HG02870 (cell line): ENCODE measurements around the gene FAM234A.
"Not testable (repeated sequence)": the region's sequence is repeated elsewhere in the genome, so short reads cannot be mapped to it uniquely, and the experiment has no call there.

Experiments
- ATAC-seq: cut with Tn5 transposase; IDR thresholded peaks from one replicate; pipeline ENCODE4 v1.9.1; 2021; ENCODE audit warnings: mild to moderate bottlenecking, moderate library complexity; ENCODE audit not compliant: unreplicated experiment

FAM234A gene

GRCh38 chr16:264440-264951 is 29.9 kb downstream of the FAM234A start:
- no peak for ATAC-seq

GRCh38 chr16:265002-265529 is 30.4 kb downstream of the FAM234A start:
- no peak for ATAC-seq

- no peak for ATAC-seq
These were observed 31.1 kb downstream of the FAM234A start for GRCh38 chr16:265711-266110.

GRCh38 chr16:266258-267164 is 31.9 kb downstream of the FAM234A start:
- no peak for ATAC-seq

- ATAC-seq = not testable (repeated sequence)
These were observed 32.9 kb downstream of the FAM234A start for GRCh38 chr16:267562-267961.

GRCh38 chr16:268141-269053 is 33.8 kb downstream of the FAM234A start:
- no peak for ATAC-seq

GRCh38 chr16:269061-269796 is 34.6 kb downstream of the FAM234A start:
- no peak for ATAC-seq

GRCh38 chr16:270381-271255 is 36.0 kb downstream of the FAM234A start:
- ATAC-seq = no peak

GRCh38 chr16:272633-273546 is 38.3 kb downstream of the FAM234A start:
- ATAC-seq = no peak

GRCh38 chr16:273547-274421 is 39.2 kb downstream of the FAM234A start:
- no peak for ATAC-seq

- no peak for ATAC-seq
These were observed 40.5 kb downstream of the FAM234A start for GRCh38 chr16:275041-275641.

GRCh38 chr16:275786-276232 is 41.2 kb downstream of the FAM234A start, which contains the start of gene RGS11:
Gene RGS11, minus strand, starts transcription at chr16:275944. Its CDS starts 33 bp downstream, at chr16:275911.
- no peak for ATAC-seq

GRCh38 chr16:276426-277077 is 41.9 kb downstream of the FAM234A start:
- ATAC-seq = no peak

GRCh38 chr16:278863-279366 is 44.3 kb downstream of the FAM234A start:
- no peak for ATAC-seq

- no peak for ATAC-seq
These were observed 44.9 kb downstream of the FAM234A start for GRCh38 chr16:279531-279930.

- ATAC-seq = no peak
These were observed 45.4 kb downstream of the FAM234A start for GRCh38 chr16:280005-280460.
